Measurements from ENCODE around the gene ADGRE2.
A peak's percentile ranks its signal among the peaks of the same experiment; 100 is the strongest.

Gene ADGRE2

DNA sequence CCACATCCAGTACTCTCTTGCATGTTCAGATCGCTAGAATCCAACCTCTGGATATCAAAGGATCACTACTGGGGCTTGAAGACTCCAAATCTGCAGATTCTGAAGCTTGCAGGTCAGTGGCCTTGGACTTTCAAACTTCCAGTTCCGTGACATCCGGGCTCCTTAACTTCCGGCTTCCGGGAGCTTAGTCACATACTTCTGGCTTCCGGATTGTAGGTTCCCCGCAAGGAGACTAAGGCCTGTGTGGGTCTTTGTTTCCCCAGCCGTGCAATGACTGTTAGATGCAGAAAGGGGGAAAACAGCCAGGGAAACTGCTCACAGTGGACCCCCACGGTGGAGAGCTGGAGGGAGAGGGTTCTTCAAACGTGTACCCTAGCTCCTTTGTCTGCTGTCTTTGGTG lies 47.2 kb downstream of the ADGRE2 start:
- no peak for DNase-seq

DNA sequence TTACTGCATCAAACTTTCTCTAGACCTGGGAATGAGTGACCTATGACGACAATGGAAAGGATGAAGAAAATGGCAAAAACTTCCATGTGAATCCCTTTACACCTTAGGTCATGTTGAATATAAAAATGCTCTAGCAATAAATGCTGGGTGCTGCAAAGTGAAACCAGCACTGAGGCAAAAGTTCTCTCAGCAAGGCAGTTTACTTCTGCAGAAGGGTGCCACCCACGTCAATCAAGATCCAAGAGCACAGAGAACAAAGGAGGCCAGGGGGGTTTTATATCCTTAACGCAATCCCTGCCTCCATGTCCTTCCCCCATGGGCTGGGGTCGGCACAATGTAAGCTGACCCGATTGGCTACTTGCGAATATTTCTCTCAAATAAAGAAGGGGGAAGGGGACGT lies 49.8 kb downstream of the ADGRE2 start:
- no peak for DNase-seq

DNA sequence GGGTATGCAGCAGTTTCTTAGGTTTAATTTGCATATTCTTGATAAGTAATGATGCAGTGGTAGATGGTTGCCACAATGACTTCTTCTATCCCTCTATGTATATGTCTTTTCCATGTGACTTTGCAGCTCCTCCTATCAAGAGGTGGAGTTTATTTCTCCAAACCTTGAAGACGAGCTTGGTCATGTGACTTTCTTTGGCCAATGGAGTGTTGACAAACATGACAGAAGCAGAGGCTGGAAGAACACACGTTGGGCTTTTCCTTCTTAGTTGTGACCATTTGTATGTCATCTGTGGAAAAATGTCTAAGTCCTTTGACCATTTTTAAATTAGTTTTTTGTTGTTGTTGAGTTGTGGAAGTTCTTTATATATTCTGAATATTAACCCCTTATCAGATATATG lies 56.2 kb downstream of the ADGRE2 start:
- DNase-seq = no peak

DNA sequence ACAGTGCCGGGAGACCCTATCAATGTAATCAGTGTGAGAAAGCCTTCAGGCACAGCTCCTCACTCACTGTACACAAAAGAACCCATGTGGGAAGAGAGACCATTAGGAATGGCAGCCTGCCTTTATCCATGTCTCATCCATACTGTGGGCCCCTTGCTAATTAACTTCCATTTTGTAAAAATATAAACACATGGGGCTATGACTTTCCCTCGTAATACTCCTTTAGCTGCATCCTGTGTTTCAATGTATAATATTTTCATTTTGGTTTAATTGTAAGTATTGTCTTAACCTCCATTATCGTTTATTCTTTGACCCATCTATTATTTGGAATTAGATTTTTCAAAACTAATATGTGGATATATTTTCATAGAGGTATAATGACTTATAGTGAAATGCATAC lies 59.2 kb downstream of the ADGRE2 start:
- DNase-seq = no peak

DNA sequence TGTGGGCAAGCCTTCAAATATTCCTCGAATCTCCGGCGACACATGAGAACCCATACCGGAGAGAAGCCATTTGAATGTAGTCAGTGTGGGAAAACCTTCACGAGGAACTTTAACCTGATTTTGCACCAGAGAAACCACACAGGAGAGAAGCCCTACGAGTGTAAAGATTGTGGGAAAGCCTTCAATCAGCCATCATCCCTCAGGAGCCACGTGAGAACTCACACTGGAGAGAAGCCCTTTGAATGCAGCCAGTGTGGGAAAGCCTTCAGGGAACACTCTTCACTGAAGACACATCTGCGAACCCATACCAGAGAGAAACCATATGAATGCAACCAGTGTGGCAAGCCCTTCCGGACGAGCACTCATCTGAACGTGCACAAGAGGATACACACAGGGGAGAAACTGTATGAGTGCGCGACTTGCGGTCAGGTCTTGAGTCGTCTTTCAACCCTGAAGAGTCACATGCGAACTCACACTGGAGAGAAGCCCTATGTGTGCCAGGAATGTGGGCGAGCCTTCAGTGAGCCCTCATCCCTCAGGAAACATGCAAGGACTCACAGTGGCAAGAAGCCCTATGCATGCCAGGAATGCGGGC lies 59.7 kb downstream of the ADGRE2 start:
- no peak for DNase-seq

DNA sequence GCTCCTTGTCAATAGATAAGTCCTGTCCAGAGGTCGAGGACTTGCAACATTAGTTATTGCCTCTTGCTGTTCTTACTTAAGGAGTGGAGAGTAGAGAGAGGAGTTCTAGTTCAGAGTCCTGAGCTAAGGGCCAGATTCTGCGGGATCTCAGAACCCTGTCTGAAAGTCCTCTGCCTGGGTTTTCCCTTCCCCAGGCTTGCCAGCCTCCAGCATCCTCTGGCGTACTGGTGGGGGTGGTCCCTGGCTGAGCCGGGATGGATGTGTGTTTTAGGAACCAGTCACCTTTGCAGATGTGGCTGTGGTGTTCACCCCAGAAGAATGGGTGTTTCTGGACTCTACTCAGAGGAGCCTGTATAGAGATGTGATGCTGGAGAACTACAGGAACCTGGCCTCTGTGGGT lies 62.5 kb downstream of the ADGRE2 start:
- DNase-seq = no peak

DNA sequence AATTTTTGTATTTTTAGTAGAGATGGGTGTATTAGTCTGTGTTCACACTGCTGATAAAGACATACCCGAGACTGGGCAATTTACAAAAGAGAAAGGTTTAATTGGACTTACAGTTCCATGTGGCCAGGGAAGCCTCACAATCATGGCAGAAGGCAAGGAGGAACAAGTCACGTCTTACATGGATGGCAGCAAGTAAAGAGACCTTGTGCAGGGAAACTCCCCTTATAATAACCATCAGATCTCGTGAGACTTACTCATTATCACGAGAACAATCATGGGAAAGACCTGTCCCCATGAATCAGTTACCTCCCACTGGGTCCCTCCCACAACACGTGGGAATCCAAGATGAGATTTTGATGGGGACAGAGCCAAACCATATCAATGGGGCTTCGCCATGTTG lies 73.9 kb downstream of the ADGRE2 start:
- no peak for DNase-seq

DNA sequence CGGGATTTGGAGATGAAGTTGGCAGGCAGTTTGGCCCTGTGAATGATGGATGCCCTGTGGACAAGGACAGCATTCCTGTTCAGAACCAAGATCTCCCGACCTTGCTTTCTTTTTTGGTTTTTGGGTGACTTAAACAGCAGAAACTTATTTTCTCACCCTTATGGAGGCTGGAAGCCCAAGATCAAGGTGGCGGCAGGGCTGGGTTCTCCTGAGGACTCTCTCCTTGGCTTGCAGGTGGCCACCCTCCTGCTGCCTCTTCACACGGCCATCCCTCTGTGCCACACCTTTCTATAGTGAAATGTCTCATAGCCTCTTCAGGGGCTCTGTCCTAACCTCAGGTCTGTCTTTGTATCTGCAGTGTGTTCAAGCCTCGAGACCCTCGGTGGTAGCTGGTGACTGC lies 74.5 kb downstream of the ADGRE2 start:
- no peak for DNase-seq

DNA sequence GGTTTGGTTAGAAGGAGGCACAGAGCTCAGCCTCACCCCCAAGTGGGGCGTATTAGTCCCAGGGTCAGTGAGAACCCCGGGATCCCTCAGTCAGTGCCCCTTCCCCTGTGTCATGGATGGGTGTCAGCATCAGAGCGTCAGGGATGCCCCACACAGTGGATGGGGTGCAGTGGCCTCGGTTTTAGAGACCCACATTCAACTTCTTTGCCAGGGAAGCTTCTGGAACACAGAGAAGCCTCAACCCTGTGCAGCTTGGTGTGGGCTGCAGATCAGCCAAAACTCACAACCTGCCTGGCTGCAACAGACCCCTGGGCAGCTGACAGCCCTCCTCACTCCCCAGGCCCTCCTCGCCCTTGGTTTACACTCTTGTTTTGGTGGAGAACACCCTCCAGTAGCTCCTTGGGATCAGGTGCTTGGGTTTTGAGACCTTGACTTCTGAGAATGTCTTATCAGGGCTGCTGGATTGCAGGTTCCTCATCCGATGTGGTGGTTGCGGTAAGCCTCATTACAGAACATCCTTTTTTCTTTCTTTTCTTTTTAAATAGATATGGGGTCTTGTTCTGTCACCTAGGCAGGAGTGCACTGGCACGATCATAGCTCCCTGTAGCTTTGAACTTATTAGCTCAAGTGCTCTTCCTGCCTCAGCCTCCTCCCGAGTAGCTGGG lies 77.5 kb downstream of the ADGRE2 start:
- DNase-seq = no peak

DNA sequence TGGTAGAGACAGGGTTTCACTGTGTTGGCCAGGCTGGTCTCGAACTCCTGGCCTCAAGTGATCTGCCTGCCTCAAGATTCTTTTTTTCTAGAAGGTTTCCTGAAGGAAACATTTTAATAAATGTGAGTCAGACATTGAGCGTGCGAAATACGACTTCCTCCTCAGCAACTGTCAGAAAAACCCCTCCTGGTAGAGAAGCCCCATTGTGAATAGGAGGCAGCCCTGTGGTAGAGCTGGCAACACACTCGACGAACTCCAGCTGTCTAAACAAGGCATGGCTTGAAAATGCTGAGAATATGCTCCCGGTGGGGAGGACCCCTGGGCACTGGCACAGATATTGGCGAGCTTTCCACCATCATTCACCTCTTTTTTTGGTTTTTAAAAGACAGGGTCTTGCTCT lies 78.7 kb downstream of the ADGRE2 start:
- DNase-seq = no peak

DNA sequence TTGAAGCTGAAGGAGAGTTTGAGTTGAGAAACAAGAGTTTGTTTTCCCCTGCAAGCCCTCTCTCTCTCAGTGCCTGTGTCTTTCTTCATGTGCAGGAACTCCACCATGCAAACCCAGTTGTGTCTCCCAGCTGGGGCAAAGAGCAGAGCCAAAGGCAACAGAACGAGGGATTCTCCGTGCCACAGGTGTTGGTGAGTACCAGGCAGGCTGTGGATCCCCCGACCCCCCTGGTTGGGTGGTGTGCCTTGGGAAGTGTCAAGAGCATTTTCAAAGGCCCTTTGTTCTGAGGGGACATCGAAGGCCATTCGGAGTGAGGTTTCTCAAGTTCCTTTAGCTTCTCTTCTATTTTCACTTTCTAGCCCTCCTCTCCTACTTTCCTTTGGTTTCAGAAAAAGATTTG lies 82.9 kb downstream of the ADGRE2 start:
- no peak for DNase-seq

DNA sequence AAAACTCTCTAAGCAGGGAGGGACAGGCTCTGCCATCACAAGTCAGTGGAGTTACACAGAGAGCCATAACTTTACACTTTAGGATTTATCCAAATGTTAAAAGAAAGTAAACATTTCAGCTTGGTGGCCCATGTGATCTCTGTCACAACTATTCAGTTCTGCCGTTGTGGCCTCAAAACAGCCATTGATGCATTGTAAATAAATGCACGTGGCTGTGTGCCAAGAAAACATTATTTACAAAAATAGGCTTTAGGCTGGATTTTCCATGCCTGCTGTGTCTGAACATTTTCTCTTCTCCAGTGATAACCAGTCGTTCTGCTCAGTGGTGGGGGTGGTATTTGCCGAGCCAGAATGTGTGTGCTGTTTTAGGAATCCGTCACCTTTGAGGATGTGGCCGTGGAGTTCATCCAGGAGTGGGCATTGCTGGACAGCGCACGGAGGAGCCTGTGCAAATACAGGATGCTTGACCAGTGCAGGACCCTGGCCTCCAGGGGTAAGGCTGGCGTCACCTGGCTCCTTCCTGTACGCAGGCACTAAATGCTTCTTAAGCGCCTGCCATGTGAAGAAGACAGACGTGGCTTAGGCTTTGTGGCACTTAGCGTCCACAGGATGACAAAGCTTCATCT lies 83.6 kb downstream of the ADGRE2 start:
- no peak for DNase-seq

DNA sequence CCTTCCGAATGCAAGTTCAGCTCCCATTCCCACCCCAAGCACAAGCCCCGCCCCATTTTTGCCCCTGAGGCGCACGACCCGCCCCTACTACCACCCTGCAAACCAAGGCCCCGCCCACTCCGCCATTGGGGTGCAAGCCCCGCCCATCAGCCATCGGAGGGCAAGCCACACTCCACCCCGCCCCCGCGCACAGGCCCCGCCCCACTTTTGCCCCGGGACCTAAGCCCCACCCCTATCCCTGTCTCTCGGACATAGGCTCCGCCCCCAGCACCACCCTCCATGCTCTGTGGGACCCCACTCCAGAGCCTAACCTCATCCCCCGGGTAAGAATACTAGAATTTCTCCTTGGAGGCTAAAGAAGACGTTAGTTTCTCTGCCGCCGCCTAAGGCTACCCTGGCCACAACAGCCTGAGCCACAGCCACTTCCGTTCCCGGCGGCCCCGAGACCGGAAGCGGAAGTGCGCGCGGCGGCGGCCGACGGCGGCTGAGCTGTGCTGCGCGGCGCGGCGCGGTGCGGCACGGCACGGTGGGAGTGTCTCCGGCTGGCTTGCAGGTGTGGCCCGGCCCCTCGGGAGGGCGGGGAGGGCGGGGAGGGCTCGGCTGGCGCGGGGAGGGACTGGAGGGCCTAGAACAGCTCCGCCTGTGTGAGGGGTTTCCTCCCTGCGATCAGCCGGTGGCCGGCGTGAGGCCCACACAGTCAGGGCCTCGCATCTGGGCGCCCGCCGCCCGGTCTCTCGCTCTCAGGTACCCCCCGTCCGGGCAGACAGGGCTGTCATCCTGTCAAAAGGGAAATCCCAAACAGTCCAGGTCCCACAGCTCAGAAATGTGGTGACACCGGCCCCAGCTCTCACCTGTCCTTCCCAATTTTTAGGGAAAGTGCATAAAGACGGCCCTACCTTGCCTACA lies 88.5 kb downstream of the ADGRE2 start, which contains the start of gene ZNF333:
Gene ZNF333 (plus strand): TSS at position 451 of the 906 bp plus-strand sequence. CDS start 3,444 bp downstream, outside the sequence.
- peak; percentile 90 to 91 for DNase-seq

DNA sequence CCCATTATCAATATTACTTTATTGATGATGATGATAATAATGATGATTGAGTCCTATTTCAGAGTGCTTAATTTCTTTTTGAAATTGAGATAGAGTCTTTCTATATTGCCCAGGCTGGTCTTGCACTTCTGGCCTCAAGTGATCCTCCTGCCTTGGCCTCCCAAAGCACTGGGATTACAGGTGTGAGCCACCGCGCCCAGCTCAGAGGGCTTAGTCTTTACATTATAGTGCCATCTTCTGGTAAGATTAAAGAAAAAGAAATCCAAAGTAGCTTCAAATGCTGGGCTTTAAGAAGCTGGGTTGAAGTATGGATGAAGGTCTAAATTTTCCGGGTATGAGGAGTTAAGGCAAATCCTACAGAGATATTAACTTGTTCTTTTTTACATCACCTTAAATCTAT lies 91.9 kb downstream of the ADGRE2 start:
- peak; percentile 48 to 62 for DNase-seq

DNA sequence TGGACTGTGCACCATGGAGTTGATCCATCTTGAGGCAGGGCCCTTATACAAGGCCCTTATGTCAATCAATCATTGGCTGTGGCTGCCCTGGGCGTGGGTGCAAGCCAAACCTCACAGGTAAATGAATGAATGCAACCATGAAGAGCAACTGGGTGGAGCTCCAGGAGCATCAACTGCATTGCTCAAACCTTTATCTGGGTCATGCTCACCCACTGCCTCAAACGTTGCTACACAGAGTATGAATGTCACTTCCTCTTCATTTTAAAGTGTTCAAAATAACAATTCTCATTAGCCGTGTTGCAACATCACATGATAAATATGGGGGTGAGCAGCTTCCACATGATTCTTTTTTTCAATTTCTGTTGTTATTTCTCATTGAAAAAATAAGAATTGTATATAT lies 94.9 kb downstream of the ADGRE2 start:
- DNase-seq = peak in 1 of 2 experiments; percentile 16
